Measurements from ENCODE around the gene CCDC57. TPM values are rescaled to one million over a fixed set of nuclear protein-coding genes. Genes with fewer than 3 reads are reported as not detected.

The CCDC57 gene
- total and polyA plus RNA-seq, 10 donors = 28.8 to 164 (median 51.9) TPM

GRCh38 chr17:82065638-82066303 lies 146.9 kb downstream of the CCDC57 start, which contains the start of gene DUS1L:
Gene DUS1L, minus strand, starts transcription at chr17:82065804. Its CDS starts 745 bp downstream, at chr17:82065059.
- peaks cover 0 to 34% (median 26%) of the 10 kb centered on the region in 6 donors for H3K36me3 ChIP-seq

GRCh38 chr17:82065193-82065637 lies 147.4 kb downstream of the CCDC57 start:
- H3K27ac ChIP-seq = peak overlapping the region in 7 of 8 donors; percentile 88 to 94 (median 91)
- H3K4me3 ChIP-seq = peak overlapping the region; percentile 73 to 96 (median 91)
- peaks cover 0 to 40% (median 32%) of the 10 kb centered on the region in 6 donors for H3K36me3 ChIP-seq
- 1 to 2% (median 1%) methylated on average over 23 to 47 of the region's 47 CpGs for WGBS, 5 donors
- H3K9me3 ChIP-seq = no peaks in the 10 kb centered on the region
- TF ChIP-seq POLR2AphosphoS5 (IDR thresholded peaks at IDR 0.05) (no peak), POLR2A (IDR thresholded peaks at IDR 0.05) (no peak), CTCF (IDR thresholded peaks at IDR 0.05 in 8 of 11, conservative IDR thresholded peaks at IDR 0.05 in 3 of 11) (no peak)
- DNase-seq = peak; percentile 86
- intact Hi-C loops (cut with DNase I; ENCODE audit: low total_unique reads) = no loop called here
- no peaks in the 10 kb centered on the region for H3K27me3 ChIP-seq (replicated peaks in 1 of 7)
- peaks cover 17 to 47% (median 34%) of the 10 kb centered on the region in 6 donors for H3K4me1 ChIP-seq

More at GRCh38 chr17:82065638-82066303, 146.9 kb downstream of the CCDC57 start, which contains the start of gene DUS1L:
- intact Hi-C loops (cut with DNase I; ENCODE audit: low total_unique reads) = no loop called here
- H3K9me3 ChIP-seq = no peaks in the 10 kb centered on the region
- peak within 1 kb of the TSS; percentile 84 to 94 (median 90) for H3K27ac ChIP-seq
- 10 to 35% (median 10%) methylated on average over 24 to 88 of the region's 88 CpGs for WGBS, 5 donors
- H3K4me3 ChIP-seq = peak within 1 kb of the TSS; percentile 73 to 96 (median 91)
- peaks cover 17 to 47% (median 34%) of the 10 kb centered on the region in 6 donors for H3K4me1 ChIP-seq
- peak; percentile 91 for DNase-seq
- H3K27me3 ChIP-seq (replicated peaks in 1 of 7) = no peaks in the 10 kb centered on the region
- TF ChIP-seq POLR2AphosphoS5 (IDR thresholded peaks at IDR 0.05) (peak; percentile 84 to 91 (median 85)), POLR2A (IDR thresholded peaks at IDR 0.05) (peak in 1 of 3 donors; percentile 98), CTCF (IDR thresholded peaks at IDR 0.05 in 8 of 11, conservative IDR thresholded peaks at IDR 0.05 in 3 of 11) (no peak)

GRCh38 chr17:82064433-82065192 lies 148.0 kb downstream of the CCDC57 start:
- Histone ChIP-seq H3K27ac (peak overlapping the region in 7 of 8 donors; percentile 88 to 94 (median 91)), H3K4me1 (peaks cover 17 to 51% (median 35%) of the 10 kb centered on the region in 6 donors), H3K9me3 (no peaks in the 10 kb centered on the region), H3K4me3 (peak overlapping the region; percentile 73 to 96 (median 91)), H3K27me3 (replicated peaks in 1 of 7) (no peaks in the 10 kb centered on the region), H3K36me3 (peaks cover 0 to 46% (median 38%) of the 10 kb centered on the region in 6 donors)
- no peak for DNase-seq
- intact Hi-C loops (cut with DNase I; ENCODE audit: low total_unique reads) = no loop called here
- TF ChIP-seq POLR2AphosphoS5 (IDR thresholded peaks at IDR 0.05) (no peak), CTCF (IDR thresholded peaks at IDR 0.05 in 8 of 11, conservative IDR thresholded peaks at IDR 0.05 in 3 of 11) (no peak), POLR2A (IDR thresholded peaks at IDR 0.05) (no peak)
- 41 to 57% (median 51%) methylated on average over 17 to 36 of the region's 36 CpGs for WGBS, 5 donors
